GM19099 (cell line): ENCODE data around the gene CNTNAP2.

ENCODE experiments used
- POLR2A ChIP-seq: IDR thresholded peaks from 3 replicates; pipeline ENCODE4 v1.6.1; 2011; ENCODE audit warnings: low read depth; ENCODE audit not compliant: insufficient read length; ENCODE audit errors: extremely low read depth

Gene CNTNAP2

GRCh38 chr7:147896121-147896520, 1779.5 kb downstream of the CNTNAP2 start:
- no peak for TF ChIP-seq POLR2A

DNA sequence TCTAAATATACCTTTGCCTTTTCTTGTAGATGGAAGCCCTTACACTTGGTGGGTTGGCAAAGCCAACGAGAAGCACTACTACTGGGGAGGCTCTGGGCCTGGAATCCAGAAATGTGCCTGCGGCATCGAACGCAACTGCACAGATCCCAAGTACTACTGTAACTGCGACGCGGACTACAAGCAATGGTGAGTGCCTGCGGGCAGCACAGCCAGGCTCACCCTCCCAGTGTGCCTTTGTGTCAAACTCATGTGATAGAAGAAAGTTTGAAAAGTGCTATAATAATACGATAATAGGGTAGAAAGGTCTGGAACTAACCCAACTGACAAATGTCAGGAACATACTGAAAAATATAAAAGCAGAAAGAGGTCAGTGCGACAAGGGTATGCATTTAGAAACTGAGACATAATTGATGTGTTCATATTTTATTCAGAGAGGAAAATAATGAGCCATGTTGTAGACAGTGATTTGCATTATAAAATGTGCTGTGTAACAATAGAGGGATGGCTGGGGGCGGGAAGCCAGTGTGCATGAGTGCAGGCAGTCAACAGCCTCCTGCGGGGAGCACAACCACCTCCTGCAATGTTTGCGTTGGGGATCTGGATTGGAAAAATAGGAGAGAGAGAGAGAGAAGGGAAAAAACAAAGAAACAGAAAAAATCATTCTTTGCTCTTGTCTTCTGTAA, 1787.1 kb downstream of the CNTNAP2 start:
- no peak for TF ChIP-seq POLR2A

GRCh38 chr7:147904219-147904576, 1787.6 kb downstream of the CNTNAP2 start:
- no peak for TF ChIP-seq POLR2A

- TF ChIP-seq POLR2A, result no peak
Measured at GRCh38 chr7:147909431-147910148, 1793.0 kb downstream of the CNTNAP2 start.

- no peak for TF ChIP-seq POLR2A
Measured at GRCh38 chr7:147911201-147911601, 1794.6 kb downstream of the CNTNAP2 start.

GRCh38 chr7:147912291-147912690, 1795.7 kb downstream of the CNTNAP2 start:
- no peak for TF ChIP-seq POLR2A

DNA sequence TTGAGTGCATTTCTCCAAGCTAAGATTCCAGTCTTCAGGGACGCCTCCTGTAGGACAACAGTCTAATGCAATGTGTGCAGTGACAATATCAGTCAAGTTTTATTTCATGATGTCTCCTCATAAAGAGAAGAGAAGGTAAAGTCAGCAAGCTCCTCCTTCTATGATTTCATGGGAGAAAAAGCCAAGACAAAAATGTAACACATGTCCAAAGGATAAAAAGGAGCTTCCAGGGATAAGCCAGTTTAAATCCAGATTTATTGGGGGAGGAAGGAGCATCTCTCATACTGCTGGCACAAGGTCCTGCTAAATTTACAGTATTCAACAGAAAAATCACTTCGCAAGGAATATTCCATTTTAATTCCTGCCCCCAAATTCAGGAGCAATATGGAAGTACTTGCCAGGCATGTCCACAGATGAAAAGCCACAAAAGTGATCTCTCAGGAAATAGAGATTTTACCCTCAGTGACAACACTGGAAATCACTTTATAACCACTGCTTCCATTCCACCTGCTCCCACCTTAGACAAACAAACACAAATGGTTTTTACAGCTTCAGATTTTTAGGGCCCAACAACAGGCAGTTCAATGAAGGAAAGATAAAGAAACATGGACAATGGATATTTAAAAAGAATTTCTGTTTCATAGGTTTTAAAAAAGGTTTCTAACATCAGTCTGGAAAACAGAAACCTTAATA, 1796.5 kb downstream of the CNTNAP2 start:
- TF ChIP-seq POLR2A, result no peak

- no peak for TF ChIP-seq POLR2A
Measured at GRCh38 chr7:147915781-147916180, 1799.2 kb downstream of the CNTNAP2 start.

GRCh38 chr7:147916573-147916972, 1800.0 kb downstream of the CNTNAP2 start:
- TF ChIP-seq POLR2A, result no peak

- no peak for TF ChIP-seq POLR2A
Measured at GRCh38 chr7:147923841-147924240, 1807.2 kb downstream of the CNTNAP2 start.

- TF ChIP-seq POLR2A, result no peak
Measured at GRCh38 chr7:147937428-147937827, 1820.8 kb downstream of the CNTNAP2 start.

DNA sequence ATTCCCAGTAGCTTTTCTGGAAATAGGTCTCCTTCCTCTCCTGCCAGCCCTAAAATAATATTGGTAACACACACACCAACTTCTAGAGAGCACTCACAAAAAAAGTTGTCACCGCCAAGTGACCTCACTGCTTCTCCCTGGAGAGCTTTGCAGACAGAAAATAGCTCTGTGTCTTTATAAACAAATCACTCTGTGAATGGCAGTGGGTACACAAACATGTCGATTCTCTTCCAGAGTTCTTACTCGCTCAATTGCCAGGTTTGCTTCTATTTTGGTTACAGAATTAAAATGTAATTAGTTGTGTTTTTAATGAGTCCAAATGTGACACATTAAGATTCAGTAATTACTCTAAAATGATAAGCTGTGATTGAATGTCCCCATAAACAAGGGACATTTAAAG, 1824.8 kb downstream of the CNTNAP2 start:
- no peak for TF ChIP-seq POLR2A

- no peak for TF ChIP-seq POLR2A
Measured at GRCh38 chr7:147944321-147944720, 1827.7 kb downstream of the CNTNAP2 start.

DNA sequence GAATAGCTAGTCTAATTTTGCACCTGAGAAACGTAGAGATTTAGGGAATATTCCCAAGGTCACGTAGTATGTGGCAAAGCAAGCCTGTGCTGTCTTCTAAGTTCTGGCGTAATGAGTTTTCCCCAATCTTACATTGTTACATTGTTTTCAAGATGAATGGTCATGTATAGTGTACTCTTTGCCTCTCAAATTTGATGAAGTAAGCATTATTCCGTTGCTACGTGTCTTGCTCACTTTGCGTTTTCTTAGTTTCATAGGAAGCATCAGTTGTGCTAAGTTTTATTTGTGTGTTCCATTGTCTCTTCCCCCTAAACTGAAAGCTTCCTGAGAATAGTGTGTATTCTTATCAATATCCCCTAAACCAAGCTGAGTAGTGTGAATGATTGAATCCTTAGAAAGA, 1836.3 kb downstream of the CNTNAP2 start:
- TF ChIP-seq POLR2A, result no peak

GRCh38 chr7:147968046-147968610, 1851.5 kb downstream of the CNTNAP2 start:
- TF ChIP-seq POLR2A, result no peak

- no peak for TF ChIP-seq POLR2A
Measured at GRCh38 chr7:147971606-147972110, 1855.1 kb downstream of the CNTNAP2 start.

DNA sequence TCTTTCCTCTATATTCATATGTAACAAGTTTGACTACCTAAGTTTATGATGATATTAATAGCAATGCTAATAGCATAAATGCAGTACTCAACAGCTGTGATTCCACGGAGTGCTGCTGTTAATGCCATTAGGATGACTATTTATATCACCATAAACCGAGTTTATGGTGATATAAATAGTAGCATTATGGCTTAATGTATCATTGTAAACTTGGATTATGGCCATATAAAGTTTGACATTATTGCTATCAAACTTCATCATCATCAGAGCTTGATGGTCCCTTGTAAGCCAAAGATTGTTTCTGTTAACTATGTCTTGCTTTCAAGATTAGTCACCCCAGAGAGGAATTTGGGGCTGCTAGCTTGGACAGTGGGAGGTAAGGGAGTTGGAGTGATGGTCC, 1861.6 kb downstream of the CNTNAP2 start:
- no peak for TF ChIP-seq POLR2A
